ENCODE results near the gene ARL8A.
"Not testable (repeated sequence)": the region's sequence is repeated elsewhere in the genome, so short reads cannot be mapped to it uniquely, and the experiment has no call there.

The ARL8A gene

DNA sequence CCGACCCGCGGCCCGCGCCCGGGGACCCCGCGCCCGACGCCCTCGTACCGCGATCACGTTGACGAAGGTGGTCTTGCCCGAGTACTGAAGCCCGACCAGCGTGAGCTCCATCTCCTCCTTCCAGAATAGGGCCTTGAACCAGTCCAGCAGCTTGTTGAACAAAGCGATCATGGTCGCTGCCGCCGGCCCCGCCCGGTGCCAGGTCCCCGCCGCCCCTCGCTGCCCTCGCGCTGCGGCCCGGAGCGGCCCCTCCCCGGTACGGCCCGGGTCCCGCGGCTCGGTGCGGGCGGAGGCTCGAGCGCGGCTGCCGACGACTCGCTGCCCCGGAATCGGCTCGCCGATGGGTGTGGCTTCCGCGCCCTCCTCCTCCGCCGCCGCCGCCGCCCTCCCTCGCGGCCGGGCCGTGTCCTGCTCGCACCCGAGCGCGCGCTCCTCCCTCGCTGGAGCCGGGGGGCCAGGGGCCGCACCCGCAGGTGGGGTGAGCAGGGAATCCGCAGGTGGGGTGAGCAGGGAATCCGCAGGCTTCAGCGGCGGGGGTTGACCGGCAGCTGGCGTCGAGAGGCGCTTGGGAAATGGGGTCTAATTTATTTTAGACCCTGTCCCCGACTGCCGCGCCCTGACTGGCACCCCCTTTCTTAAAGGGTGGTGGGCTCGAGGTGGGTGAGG, at the start of gene ARL8A:
ARL8A (minus strand) TSS at position 336 of the 666 bp plus-strand sequence; CDS start at position 171, 165 bp downstream.
- peak; percentile 66 to 72 for ATAC-seq

DNA sequence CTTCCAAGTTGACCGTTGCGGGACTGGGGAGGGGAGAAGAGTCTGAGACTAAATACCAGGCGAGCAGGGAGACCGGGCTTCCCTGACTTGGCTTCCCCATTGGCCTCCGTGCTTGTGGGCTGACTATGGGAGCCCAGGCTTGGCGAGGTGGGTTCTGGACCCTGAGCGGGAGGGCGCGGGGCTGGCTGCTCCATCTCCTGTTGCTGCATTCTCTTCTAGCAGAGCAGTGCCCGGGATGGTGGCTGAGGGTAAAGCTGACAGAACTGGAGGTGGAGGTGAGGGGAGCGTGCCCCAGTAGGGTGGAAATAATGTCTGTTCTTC, 49.8 kb upstream of the ARL8A start:
- no peak for ATAC-seq

DNA sequence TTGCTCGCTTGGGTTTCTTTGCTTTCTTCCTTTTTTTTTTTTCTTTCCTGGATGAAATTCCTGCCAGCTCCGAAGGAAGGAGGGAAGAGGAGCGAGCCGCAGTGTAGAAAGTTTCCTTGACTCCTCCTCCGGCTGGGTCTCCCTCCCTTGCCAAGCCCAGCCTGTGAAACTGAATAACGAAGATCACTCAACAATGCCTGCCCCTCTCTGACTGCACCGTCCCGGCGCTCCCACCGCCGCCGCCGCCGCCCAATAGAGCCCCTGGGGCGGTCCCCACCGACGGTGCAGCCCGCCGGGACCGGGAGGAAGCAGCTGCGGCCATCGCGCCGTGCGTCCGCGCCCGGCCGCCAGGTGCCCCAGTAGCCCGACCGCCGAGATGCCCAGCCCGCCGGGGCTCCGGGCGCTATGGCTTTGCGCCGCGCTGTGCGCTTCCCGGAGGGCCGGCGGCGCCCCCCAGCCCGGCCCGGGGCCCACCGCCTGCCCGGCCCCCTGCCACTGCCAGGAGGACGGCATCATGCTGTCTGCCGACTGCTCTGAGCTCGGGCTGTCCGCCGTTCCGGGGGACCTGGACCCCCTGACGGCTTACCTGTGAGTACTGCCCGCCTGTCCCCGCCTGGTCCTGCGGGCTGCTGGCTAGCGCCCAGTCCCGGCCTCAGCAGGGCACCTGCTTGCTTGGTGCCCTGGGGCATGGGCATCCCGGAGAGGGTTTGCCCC, 49.2 kb upstream of the ARL8A start, which contains the start of gene LGR6:
LGR6 (plus strand) TSS at position 186 of the 714 bp plus-strand sequence; CDS start at position 377, 191 bp downstream.
- ATAC-seq, result no peak

DNA sequence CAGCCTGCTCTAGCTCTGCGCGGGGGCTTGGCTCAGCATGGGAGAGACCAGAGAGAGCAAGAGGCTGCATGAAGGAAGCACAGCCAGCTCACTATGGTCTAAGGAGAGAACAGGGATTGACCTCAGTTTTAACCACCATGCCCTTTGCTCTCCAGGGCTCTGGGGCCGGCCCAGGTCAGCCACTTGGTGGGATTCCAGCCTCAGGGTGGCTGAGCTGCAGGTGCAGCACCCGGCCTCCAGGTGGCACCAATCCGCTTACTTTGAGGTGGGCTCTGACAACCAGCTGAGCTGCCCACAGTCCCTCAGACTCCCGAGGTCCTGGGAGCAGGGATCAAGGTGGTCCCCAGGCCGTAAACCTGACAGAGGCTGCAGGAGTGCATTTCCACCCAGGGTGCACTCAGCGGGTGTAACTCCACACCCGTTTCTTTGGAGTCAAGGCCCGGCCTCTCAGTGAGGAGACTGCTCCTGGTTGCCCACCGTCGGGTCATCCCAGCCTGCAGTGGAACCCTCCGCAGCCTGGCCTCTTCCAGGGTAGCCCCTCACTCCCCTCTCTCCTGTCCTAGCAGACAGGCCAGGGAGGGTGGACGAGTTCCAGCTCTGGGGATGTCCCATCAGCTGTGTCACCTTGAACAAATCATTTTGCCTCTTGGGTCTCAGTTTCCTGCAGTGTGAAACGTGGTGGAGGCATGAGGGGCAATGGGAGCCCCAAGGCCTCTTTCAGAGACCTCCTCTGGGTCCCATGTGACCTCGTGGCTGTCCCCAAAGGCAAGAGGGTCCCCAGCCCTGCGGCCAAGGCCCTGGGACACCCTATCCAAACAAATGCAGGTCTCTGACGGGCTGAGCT, 48.5 kb upstream of the ARL8A start:
- peak in 1 of 2 donors; percentile 57 for ATAC-seq

DNA sequence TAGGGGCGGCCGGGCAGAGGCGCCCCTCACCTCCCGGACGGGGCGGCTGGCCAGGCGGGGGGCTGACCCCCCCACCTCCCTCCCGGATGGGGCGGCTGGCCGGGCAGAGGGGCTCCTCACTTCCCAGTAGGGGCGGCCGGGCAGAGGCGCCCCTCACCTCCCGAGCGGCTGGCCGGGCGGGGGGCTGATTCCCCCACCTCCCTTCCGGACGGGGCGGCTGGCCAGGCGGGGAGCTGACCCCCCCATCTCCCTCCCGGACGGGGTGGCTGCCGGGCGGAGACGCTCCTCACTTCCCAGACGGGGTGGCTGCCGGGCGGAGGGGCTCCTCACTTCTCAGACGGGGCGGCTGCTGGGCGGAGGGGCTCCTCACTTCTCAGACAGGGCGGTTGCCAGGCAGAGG, 46.9 kb upstream of the ARL8A start:
- ATAC-seq, result not testable (repeated sequence)

DNA sequence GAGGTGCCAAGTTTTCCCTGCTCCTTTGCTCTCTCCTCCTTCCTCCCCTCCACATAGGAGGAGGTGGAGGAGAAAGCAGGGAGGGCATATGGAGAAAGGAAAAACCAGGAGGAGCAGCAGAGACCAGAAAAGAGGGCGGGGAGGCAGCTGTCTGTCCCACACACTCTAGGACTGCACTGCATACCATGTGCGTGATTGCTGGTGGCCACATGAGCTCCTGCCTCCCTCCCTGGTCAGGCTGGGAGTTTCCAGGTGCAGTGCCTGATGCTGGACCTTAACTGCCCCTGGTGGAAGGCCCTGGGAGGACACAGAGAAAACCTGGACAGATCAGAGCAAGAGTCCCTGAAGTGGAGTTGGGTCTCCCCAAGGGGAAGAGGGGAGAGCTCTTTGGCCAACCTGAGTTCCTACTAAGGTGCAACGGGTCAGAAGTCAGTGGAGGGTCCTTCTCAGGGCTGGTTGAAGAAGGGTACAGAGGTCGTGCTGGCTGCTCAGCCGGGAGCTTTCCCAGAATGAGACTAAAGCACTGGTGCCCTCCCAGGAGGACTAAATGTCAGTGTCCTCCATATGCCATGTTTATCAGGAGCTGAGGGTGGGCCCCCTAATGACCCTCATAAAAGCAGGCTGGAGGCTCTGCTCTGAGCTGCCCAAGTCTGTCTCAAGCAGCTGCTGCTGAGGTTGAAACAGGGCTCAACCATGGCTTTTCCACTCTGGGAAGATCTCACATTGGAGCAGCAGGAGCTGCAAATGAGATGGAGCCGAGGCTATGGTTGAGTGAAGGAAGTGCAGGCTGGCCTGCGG, 45.6 kb upstream of the ARL8A start:
- ATAC-seq, result no peak

DNA sequence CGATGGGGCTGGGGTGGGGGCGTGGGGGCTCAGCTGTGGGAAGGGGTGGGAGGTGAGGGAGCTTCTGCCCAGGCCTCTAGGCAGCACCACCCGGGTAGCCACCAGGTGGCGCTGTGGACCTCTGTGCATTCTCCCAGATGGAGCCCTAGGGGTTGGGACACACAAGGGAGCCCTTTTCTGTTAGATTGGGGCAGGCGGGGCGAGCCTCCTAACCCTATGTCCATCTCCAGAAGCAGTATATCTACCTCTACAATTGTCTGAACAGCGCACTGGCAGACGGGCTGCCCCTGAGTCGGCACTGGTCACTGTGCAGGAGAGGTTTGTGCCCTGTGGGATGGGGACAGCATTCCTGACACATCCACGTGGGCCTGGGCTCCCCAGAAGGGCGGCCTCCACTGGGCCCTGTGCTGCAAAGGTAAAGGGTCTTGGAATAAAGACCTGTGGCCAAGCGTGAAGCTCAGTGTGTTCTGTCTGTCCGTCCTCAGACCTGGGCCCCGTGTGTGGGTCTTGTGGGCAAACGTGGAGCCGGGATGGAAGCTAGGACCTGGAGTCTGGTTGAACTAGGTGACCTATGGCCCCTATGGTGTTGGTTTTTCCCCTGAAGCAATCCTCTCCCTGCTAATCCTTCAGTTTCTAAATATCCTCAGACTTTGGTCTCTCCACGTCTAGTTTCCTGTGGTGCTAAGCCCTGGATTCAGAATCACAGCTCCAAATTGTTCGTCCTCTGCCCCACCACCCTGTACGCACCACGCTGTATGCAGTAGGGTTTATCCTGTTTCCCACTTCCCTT, 44.7 kb upstream of the ARL8A start:
- ATAC-seq, result peak; percentile 60 to 67

DNA sequence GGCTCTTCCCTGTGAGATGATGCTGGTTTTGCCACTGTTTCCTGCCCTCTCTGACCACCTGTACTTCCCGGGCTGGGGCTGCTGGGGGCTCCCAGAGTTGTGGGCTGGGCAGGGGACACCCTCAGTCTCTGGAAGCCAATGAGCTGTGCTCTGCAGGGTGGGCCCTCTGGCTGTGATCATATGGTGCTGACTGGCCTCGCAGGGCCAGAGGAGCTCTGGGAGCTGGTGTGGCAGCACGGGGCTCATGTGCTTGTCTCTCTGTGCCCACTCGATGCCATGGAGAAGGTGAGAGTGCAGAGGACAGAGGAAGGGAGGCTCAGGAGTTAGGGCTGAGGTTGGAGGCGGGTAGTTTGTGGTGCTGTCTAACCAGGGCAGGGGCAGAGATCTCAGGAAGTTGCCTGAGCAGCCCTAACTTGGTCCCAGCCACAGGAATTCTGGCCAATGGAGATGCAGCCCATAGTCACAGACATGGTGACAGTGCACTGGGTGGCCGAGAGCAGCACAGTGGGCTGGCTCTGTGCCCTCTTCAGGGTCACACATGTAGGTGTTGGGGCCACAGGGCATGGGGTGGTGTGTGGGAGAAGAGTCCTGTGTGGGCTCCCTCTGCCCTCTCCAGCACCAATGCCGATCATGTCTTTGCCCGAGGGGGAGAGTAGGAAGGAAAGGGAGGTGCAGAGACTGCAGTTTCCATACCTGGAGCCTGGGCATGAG, 43.3 kb upstream of the ARL8A start:
- no peak for ATAC-seq

DNA sequence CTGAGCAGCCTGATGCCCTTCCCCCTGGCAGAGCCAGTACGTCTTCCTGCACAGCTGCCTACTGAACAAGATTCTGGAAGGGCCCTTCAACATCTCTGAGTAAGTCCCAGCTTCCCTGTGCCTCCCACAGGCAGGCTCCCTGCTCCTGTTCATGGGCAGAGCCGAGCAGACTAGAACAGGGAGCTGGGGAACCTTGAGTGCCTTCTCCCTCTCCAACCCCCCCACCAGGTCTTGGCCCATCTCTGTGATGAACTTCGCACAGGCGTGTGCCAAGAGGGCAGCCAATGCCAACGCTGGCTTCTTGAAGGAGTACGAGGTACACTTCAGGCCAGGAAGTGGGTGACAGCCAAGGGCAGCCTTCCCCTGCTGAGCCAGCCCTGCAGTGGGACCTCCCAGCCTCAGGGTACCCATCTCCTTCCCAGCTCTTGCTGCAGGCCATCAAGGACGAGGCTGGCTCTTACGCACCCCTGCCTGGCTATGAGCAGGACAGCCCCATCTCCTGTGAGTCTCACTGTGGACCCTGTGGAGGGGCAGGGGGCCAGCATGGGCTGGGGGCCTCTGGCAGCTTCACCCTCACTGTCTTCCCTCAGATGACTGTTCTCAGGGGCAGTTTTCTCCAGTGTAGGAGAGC, 42.6 kb upstream of the ARL8A start:
- no peak for ATAC-seq

DNA sequence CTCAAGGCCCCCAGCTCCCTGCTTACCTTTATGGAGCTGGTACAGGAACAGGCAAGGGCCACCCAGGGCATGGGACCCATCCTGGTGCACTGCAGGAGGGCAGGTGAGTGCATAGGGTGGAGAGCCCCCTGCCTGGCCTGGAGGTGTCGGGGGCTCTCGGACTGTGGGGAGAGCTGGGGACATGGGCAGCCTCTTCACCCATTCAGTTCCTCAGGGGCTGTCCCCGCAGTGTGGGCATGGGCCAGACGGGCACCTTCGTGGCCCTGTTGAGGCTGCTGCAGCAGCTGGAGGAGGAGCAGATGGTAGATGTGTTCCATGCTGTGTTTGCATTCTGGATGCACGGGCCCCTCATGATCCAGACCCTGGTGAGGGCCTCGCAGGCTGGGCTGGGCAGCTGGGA, 41.8 kb upstream of the ARL8A start:
- no peak for ATAC-seq

DNA sequence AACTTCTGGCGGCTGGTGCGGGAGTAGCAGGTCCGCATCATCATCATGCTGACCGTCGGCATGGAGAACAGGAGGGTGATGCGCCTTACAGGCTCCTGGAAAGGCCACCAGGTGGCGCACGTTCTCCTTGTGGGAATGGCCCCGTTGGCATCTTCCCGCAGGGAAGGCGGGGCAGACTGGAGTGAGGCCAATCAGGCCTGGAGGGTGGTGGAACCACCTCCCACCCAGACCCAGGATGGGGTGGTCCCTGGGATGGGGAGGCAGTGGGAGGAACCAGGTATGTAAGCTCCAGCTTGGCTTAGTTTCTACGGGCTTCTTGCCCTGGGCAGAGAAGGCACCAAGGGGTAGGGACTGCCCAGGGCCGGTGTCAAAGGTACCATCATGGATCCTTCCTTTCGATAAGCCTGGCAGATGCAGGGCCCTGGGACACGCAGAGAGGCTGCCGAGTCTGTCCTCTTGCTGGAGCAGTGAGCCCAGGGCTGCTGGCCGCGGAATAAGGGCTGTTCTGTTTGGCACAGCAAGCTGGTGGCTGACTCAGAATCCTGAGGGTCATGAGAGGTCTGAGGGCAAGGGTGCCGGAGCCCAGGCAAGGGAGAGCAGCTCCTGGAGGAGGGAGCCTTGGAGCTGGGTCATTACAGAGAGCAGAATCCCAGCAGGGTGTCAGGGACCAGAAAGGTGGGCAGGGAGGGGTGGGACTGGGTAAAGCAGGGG, 40.4 kb upstream of the ARL8A start:
- ATAC-seq, result peak; percentile 66 to 78

DNA sequence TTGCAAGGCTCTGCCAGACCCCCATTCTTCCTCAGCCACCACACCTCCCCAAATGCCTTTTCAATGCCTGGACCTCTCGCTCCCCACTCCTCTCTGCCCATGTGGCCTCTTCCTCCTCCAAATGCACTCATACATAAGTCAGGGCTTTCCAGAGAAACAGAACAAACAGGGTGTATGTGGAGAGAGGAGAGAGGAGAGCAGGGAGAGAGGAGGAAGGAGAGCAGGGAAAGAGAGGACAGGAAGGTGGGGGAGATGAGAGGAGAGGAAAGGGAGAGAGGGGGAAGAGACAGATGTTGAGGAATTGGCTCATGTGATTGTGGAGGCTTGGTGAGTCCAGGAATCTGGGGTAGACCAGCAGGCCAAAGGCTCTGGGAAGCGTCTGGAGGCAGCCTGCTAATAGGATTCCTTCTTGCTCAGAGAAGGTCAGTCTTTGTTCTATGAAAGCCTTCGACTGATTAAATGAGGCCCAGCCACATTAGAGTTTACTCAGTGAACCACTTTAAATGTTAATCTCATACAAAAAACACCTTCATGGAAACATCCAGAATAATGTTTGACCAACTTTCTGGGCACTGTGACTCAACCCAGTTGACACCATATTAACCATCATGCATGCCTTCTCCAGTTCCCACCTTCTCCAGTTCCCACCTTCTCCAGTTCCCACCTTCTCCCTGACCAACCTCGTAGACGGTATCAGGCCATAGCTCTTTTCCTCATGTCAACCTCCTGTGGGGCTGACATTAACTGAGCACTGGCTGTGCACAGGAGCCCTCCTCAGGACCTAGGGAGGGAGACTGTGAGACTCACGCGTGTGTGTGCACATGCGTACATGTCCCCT, 37.7 kb upstream of the ARL8A start:
- ATAC-seq, result no peak

DNA sequence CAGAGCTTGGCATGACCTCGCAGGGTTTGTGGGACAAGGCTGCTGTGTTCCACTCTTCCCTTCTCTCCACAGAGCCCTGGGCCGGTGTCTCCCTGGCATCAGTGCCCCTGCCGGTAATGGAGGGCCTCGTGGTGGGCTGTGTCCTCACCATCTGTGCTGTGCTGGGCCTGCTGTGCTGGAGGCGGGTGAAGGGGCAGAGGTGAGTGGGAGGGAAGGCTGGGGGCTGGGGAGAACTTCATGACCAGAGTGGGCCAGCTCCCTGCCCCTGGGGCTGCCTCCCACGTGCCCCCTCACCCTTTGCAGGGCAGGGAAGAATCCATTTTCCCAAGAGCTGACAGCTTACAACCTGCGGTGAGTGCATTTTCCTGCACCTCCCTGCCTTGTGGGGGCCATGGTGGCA, 37.0 kb upstream of the ARL8A start:
- no peak for ATAC-seq

DNA sequence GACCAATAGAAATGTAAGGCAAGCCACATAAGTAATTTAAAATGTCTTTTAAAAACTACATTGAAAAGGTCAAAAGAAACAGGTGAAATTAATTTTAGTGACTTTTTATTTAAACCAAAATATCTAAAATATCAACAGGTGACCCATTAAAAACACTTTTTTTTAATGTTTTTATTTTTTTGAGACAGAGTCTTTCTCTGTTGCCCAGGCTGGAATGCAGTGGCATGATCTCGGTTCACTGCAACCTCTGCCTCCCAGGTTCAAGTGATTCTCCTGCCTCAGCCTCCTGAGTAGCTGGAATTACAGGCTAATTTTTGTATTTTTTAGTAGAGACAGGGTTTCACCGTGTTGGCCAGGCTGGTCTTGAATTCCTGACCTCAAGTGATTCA, 36.2 kb upstream of the ARL8A start:
- not testable (repeated sequence) for ATAC-seq

DNA sequence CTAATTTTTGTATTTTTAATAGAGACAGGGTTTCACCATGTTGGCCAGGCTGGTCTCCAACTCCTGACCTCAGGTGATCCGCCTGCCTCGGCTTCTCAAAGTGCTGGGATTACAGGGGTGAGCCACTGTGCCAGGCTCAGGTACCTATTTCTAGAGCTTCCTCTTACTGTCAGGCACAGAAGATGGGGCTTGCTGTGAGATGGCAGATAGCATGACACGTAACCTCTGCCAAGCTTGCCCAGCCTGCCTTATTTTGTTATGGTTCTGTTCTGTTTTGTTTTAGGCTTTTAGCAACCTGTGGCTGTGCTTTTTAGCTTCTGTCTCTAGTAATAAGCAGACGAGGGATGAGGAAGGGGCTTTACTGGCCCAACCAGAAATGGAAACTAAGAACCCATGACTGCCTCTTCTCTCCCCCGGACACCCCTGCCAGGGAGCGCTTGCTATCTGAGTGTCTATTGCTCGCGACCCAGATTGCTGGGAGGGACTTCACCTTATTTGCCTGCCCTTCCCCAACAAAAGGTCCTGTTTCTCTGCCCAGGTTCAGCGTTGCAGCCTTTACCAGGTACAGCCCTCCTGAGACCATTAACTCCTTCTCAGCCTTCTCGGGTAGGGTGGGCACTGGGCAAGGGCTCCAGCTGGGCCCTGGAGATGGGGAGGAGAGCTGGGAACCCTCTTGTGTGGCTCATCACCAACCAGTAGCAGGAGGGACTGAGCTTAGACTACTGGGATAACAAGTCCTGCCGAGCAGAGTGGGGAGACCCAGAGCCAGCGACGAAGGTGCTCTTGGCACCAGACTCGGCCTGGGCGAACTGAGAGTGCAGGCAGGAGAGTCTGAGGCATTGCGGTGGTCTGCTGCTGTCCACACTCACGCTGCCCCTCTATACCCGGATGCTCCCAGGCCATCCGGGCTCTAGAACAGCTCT, 35.6 kb upstream of the ARL8A start:
- ATAC-seq, result no peak

DNA sequence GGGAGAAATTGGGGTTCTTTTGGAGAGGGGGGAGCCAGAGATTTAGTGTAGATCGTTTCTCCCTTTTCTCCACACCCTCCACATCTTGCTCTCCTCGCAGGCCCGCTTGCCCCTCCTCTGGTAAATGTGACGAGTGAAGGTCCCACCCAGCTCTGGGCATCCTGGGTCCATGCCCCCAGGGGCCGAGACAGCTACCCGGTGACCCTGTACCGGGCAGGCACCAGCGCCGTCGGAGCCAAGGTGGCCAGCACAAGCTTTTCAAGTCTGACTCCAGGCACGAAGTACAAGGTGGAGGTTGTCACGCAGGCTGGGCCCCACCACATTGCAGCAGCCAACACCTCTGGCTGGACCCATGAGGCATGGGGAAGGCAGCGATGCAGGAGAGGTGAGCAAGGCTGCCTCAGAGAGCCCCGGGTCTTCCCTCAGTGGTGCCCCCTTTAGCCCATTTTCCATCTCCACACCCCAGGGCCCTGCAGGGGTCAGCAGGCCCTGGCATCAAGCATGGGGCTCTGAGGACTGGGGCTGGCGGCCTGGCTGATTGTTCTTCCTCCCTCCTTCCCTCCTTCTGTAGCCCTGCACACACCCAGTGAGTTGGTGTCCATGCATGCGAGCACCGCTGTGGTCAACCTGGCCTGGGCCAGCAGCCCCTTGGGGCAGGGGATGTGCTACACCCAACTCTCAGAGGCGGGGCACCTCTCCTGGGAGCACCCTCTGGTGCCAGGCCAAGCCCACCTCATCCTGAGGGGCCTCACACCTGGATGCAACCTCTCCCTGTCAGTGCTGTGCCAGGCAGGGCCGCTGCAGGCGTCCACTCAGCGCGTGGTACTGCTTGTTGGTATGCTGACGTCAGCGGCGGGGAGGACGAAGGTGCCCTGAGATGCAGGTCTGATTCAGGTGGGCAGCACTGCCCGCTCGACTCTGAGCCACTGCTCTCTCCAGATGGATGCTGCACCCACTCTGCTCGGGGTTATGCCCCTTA, 32.7 kb upstream of the ARL8A start:
- ATAC-seq, result no peak

DNA sequence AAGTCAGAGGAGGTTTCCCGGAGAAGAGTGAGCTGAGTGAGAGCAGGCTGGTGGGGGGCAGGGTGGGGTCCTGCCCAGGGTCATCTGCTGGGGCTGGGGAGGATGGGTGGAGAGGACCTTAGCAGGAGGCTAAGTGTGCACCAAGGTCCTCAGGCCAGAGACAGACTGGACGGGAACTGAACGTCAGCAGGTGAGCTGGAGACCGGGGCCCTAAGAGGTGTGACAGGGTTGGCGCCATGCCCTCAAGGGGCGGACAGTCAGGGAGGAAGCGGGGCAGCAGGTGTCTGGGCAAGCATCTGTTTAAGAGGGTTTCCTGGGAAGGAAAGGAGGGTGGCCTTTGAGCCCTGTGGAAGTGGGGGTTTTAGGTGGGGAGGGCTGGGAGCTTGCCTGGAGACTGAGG, 29.5 kb upstream of the ARL8A start:
- no peak for ATAC-seq
